CD4-positive, CD25-positive, alpha-beta regulatory T cell (primary cell): Measurements from ENCODE around the gene PSMD12. TPM values are rescaled to one million over a fixed set of nuclear protein-coding genes. Genes with fewer than 3 reads are reported as not detected.
"Not testable (repeated sequence)": the region's sequence is repeated elsewhere in the genome, so short reads cannot be mapped to it uniquely, and the experiment has no call there.

ENCODE experiments used
- ATAC-seq, 2 donors: fragments of 150-1000 bp; cut with Tn5 transposase; one replicate each; pipeline ENCODE4 v1.10.0; 2021; ENCODE audit warnings: low read depth in 2 of 2, moderate number of reproducible peaks in 2 of 2, moderate library complexity in 1 of 2
- DNase-seq, 3 donors: peaks; one replicate each; pipeline versions ENCODE4 v3.0.0 to v3.0.0-alpha.2; 2012 to 2022; ENCODE audit warnings: mixed read lengths in 1 of 3
- H3K27ac ChIP-seq: one replicate; pipeline ENCODE4 v1.7.0; 2013; ENCODE audit warnings: mild to moderate bottlenecking, low read length; ENCODE audit not compliant: insufficient read depth, poor library complexity, severe bottlenecking
- H3K27me3 ChIP-seq: one replicate; pipeline ENCODE4 v1.7.0; 2013; ENCODE audit warnings: low read length; ENCODE audit not compliant: control insufficient read depth, insufficient read depth
- H3K36me3 ChIP-seq: one replicate; pipeline ENCODE4 v1.7.0; 2013; ENCODE audit warnings: mild to moderate bottlenecking, low read length, moderate library complexity; ENCODE audit not compliant: control insufficient read depth, insufficient read depth
- H3K4me1 ChIP-seq: 2 replicates; pipeline ENCODE4 v1.7.0; 2013; ENCODE audit warnings: mild to moderate bottlenecking, low read length; ENCODE audit not compliant: insufficient read depth, control insufficient read depth, poor library complexity, severe bottlenecking
- H3K4me3 ChIP-seq: one replicate; pipeline ENCODE4 v1.7.0; 2013; ENCODE audit warnings: low read depth, mild to moderate bottlenecking, low read length, moderate library complexity
- H3K9me3 ChIP-seq, 2 experiments: 1 replicate in 1 of 2; 2 replicates in 1 of 2; pipeline ENCODE4 v1.7.0; 2013; ENCODE audit warnings: low read length in 2 of 2, mild to moderate bottlenecking in 1 of 2, moderate library complexity in 1 of 2; ENCODE audit not compliant: control insufficient read depth in 2 of 2
- H3K27ac Mint-ChIP-seq, 3 donors: one replicate each; pipeline ENCODE4 v1.8.0; 2020 to 2022; ENCODE audit warnings: mild to moderate bottlenecking in 3 of 3, mixed read lengths in 3 of 3, moderate library complexity in 2 of 3
- H3K27me3 Mint-ChIP-seq: one replicate; pipeline ENCODE4 v1.8.0; 2022; ENCODE audit warnings: mild to moderate bottlenecking, mixed read lengths
- H3K36me3 Mint-ChIP-seq: one replicate; pipeline ENCODE4 v1.8.0; 2020; ENCODE audit warnings: mixed read lengths
- H3K4me1 Mint-ChIP-seq, 4 donors: one replicate each; pipeline ENCODE4 v1.8.0; 2020 to 2022; ENCODE audit warnings: mixed read lengths in 4 of 4, mild to moderate bottlenecking in 1 of 4
- H3K4me3 Mint-ChIP-seq, 4 donors: one replicate each; pipeline ENCODE4 v1.8.0; 2020 to 2022; ENCODE audit warnings: mild to moderate bottlenecking in 4 of 4, mixed read lengths in 4 of 4, moderate library complexity in 3 of 4
- H3K9me3 Mint-ChIP-seq, 7 donors: one replicate each; pipeline ENCODE4 v1.8.0; 2020 to 2022; ENCODE audit warnings: mixed read lengths in 7 of 7, mild to moderate bottlenecking in 3 of 7, moderate library complexity in 2 of 7
- polyA plus RNA-seq, 4 donors: library from polyadenylated mRNA; unstranded; fragments of 300-500 nt; fragmentation: Illumina TruSeq; gene quantifications; one replicate each; pipeline ENCODE4 v1.2.3, GENCODE V29; 2021
- total RNA-seq: library from RNA; stranded (reverse); gene quantifications from one replicate; pipeline ENCODE4 v1.2.3, GENCODE V29; 2022

Gene PSMD12
- total and polyA plus RNA-seq, 5 donors from 2014 or later: 31.7 to 44.2 (median 38.9) TPM

DNA sequence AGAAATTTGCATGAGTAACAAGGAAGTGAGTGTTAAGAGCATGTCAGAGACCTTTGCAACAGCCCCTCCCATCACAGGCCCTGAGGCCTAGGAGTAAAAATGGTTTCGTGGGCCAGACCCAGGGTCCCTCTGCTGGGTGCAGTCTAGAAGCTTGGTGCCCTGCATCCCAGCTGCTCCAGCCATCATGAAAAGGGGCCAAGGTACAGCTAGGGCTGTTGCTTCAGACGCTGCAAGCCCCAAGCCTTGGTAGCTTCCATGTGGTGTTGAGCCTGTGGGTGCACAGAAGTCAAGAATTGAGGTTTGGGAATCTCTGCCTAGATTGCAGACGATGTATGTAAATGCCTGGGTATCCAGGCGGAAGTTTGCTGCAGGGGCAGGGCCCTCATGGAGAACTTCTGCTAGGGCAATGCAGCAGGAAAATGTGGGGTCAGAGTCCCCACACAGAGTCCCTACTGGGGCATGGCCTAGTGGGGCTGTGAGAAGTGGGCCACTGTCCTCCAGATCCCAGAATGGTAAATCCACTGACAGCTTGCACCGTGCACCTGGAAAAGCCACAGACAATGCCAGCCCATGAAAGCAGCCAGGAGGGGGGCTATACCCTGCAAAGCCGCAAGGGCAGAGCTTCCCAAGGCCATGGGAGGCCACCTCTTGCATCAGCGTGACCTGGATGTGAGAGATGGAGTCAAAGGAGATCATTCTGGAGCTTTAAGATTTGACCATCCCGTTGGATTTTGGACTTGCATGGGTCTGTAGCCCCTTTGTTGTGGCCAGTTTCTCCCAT lies 34.8 kb downstream of the PSMD12 start:
- H3K9me3 Mint-ChIP-seq, H3K4me1 ChIP-seq, DNase-seq, H3K27ac ChIP-seq, H3K9me3 ChIP-seq, H3K27me3 Mint-ChIP-seq, H3K27me3 ChIP-seq, H3K4me3 Mint-ChIP-seq, H3K4me3 ChIP-seq, ATAC-seq, H3K36me3 ChIP-seq, H3K36me3 Mint-ChIP-seq, H3K27ac Mint-ChIP-seq, H3K4me1 Mint-ChIP-seq: not testable (repeated sequence)

DNA sequence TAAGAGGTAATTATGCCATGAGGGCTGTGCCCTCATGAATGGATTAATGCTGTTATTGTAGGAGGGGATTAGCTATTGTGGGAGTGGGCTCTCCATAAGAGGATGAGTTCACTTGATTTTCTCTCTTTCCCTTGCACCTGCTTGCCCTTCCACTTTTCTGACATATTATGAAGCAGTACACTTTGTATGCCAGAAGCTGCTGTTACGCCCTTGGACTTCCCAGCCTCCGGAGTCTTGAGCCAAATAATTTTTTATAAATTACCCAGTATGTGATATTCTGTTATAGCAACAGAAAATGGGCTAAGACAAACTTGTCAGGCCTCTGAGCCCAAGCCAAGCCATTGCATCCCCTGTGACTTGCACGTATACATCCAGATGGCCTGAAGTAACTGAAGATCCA lies 38.4 kb downstream of the PSMD12 start:
- no peak overlapping the region for H3K4me3 ChIP-seq
- Mint-ChIP-seq H3K9me3 (peaks cover 0 to 6% (median 0%) of the 10 kb centered on the region in 7 donors), H3K4me3 (no peak overlapping the region), H3K36me3 (no peaks in the 10 kb centered on the region), H3K27me3 (peaks cover 4% of the 10 kb centered on the region), H3K27ac (no peak overlapping the region), H3K4me1 (no peaks in the 10 kb centered on the region)
- H3K27me3 ChIP-seq: no peaks in the 10 kb centered on the region
- DNase-seq: no peak
- no peaks in the 10 kb centered on the region for H3K36me3 ChIP-seq
- H3K27ac ChIP-seq: no peak overlapping the region
- no peak for ATAC-seq
- H3K4me1 ChIP-seq: no peaks in the 10 kb centered on the region
- no peaks in the 10 kb centered on the region for H3K9me3 ChIP-seq

- not testable (repeated sequence) for H3K36me3 Mint-ChIP-seq, H3K36me3 ChIP-seq
Measured at GRCh38 chr17:67326959-67327745, 39.2 kb downstream of the PSMD12 start.

GRCh38 chr17:67326440-67326839 lies 39.9 kb downstream of the PSMD12 start:
- no peaks in the 10 kb centered on the region for H3K9me3 ChIP-seq
- Mint-ChIP-seq H3K36me3 (no peaks in the 10 kb centered on the region), H3K27me3 (peaks cover 10% of the 10 kb centered on the region)

More at GRCh38 chr17:67326959-67327745, 39.2 kb downstream of the PSMD12 start:
- H3K9me3 ChIP-seq, H3K27me3 ChIP-seq, H3K4me1 Mint-ChIP-seq, ATAC-seq, H3K4me1 ChIP-seq, DNase-seq, H3K4me3 ChIP-seq, H3K4me3 Mint-ChIP-seq, H3K9me3 Mint-ChIP-seq, H3K27ac ChIP-seq, H3K27me3 Mint-ChIP-seq, H3K27ac Mint-ChIP-seq: not testable (repeated sequence)

DNA sequence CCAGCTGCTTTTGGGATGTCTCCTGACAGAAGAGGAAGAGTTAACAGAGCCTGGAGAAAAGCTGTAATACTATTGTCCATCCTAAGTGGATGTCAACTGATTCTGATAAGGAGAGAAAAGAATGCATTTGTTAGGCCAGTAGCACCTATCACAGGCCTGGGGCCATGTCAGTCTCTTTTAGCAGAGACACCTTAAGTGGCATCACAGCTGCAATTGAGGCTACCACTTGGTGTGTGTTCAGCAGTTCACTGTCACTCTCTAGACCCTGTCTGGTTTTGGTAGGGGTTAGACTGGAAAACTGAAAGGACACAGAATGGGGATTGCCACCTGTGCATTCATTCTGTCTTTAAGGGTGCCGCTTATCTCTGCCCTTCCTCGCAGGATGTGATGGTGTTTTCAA lies 42.0 kb downstream of the PSMD12 start:
- Mint-ChIP-seq H3K4me1 (peaks cover 0 to 2% (median 0%) of the 10 kb centered on the region in 4 donors), H3K4me3 (no peak overlapping the region), H3K36me3 (no peaks in the 10 kb centered on the region)

More at GRCh38 chr17:67326440-67326839, 39.9 kb downstream of the PSMD12 start:
- H3K27ac Mint-ChIP-seq: no peak overlapping the region
- H3K4me3 Mint-ChIP-seq: peak overlapping the region in 1 of 4 donors; percentile 5
- no peaks in the 10 kb centered on the region for H3K36me3 ChIP-seq
- no peak overlapping the region for H3K4me3 ChIP-seq
- H3K9me3 Mint-ChIP-seq: peaks cover 0 to 6% (median 0%) of the 10 kb centered on the region in 7 donors
- H3K27me3 ChIP-seq: no peaks in the 10 kb centered on the region
- DNase-seq: no peak
- no peak for ATAC-seq
- H3K27ac ChIP-seq: no peak overlapping the region
- H3K4me1 Mint-ChIP-seq: no peaks in the 10 kb centered on the region
- H3K4me1 ChIP-seq: no peaks in the 10 kb centered on the region

GRCh38 chr17:67323445-67323844 lies 42.9 kb downstream of the PSMD12 start:
- Mint-ChIP-seq H3K4me3 (no peak overlapping the region), H3K9me3 (peaks cover 0 to 1% (median 0%) of the 10 kb centered on the region in 7 donors), H3K27ac (no peak overlapping the region), H3K27me3 (peaks cover 12% of the 10 kb centered on the region), H3K4me1 (peaks cover 0 to 2% (median 0%) of the 10 kb centered on the region in 4 donors), H3K36me3 (no peaks in the 10 kb centered on the region)
- H3K27ac ChIP-seq: no peak overlapping the region
- H3K4me1 ChIP-seq: no peaks in the 10 kb centered on the region
- ATAC-seq (no peak), DNase-seq (no peak)
- no peaks in the 10 kb centered on the region for H3K27me3 ChIP-seq
- no peak overlapping the region for H3K4me3 ChIP-seq
- no peaks in the 10 kb centered on the region for H3K36me3 ChIP-seq
- no peaks in the 10 kb centered on the region for H3K9me3 ChIP-seq

More for the DNA sequence above, 42.0 kb downstream of the PSMD12 start:
- Mint-ChIP-seq H3K27ac (no peak overlapping the region), H3K9me3 (peaks cover 0 to 6% (median 0%) of the 10 kb centered on the region in 7 donors), H3K27me3 (peaks cover 15% of the 10 kb centered on the region)
- no peak for ATAC-seq
- Histone ChIP-seq H3K9me3 (no peaks in the 10 kb centered on the region), H3K36me3 (no peaks in the 10 kb centered on the region), H3K4me3 (no peak overlapping the region), H3K27me3 (no peaks in the 10 kb centered on the region), H3K27ac (no peak overlapping the region), H3K4me1 (no peaks in the 10 kb centered on the region)
- DNase-seq: no peak

GRCh38 chr17:67322042-67322787 lies 44.2 kb downstream of the PSMD12 start:
- H3K9me3 Mint-ChIP-seq: no peaks in the 10 kb centered on the region
- H3K27ac Mint-ChIP-seq: no peak overlapping the region
- peaks cover 0 to 2% (median 0%) of the 10 kb centered on the region in 4 donors for H3K4me1 Mint-ChIP-seq
- no peaks in the 10 kb centered on the region for H3K4me1 ChIP-seq
- H3K36me3 ChIP-seq: no peaks in the 10 kb centered on the region
- no peaks in the 10 kb centered on the region for H3K9me3 ChIP-seq
- H3K27ac ChIP-seq: no peak overlapping the region
- no peak overlapping the region for H3K4me3 Mint-ChIP-seq
- H3K27me3 ChIP-seq: no peaks in the 10 kb centered on the region
- no peak for DNase-seq
- H3K27me3 Mint-ChIP-seq: peaks cover 11% of the 10 kb centered on the region
- ATAC-seq: no peak
- H3K36me3 Mint-ChIP-seq: no peaks in the 10 kb centered on the region
- no peak overlapping the region for H3K4me3 ChIP-seq
